Fibroblast of the aortic adventitia (primary cell): ENCODE measurements around the gene MZT2A. TPM values are rescaled to one million over a fixed set of nuclear protein-coding genes. Genes with fewer than 3 reads are reported as not detected.
"Not testable (repeated sequence)": the region's sequence is repeated elsewhere in the genome, so short reads cannot be mapped to it uniquely, and the experiment has no call there.

Experiments
- DNase-seq: peaks from one replicate; pipeline ENCODE4 v3.0.0-alpha.2; 2010; ENCODE audit warnings: low read depth
- H3K4me3 ChIP-seq: 2 replicates; pipeline ENCODE4 v1.5.1; 2011; ENCODE audit warnings: low read depth, mild to moderate bottlenecking, control low read depth, low read length, moderate library complexity
- CTCF ChIP-seq: IDR thresholded peaks from 2 replicates; pipeline ENCODE4 v1.5.1; 2011; ENCODE audit warnings: mild to moderate bottlenecking, low read length, control low read depth, inconsistent platforms; ENCODE audit not compliant: insufficient read depth
- total RNA-seq: library from RNA; depleted of rRNA; stranded (reverse); fragments of >200 nt; gene quantifications from 2 replicates; pipeline ENCODE4 v1.2.3, GENCODE V29; 2012; ENCODE audit warnings: low replicate concordance

Gene MZT2A
- total RNA-seq, 1 donor: 66.8 TPM

- DNase-seq: peak; percentile 6
- peak; percentile 23 for TF ChIP-seq CTCF
- not testable (repeated sequence) for H3K4me3 ChIP-seq
Observed at GRCh38 chr2:131516621-131517020, 24.4 kb upstream of the MZT2A start.

DNA sequence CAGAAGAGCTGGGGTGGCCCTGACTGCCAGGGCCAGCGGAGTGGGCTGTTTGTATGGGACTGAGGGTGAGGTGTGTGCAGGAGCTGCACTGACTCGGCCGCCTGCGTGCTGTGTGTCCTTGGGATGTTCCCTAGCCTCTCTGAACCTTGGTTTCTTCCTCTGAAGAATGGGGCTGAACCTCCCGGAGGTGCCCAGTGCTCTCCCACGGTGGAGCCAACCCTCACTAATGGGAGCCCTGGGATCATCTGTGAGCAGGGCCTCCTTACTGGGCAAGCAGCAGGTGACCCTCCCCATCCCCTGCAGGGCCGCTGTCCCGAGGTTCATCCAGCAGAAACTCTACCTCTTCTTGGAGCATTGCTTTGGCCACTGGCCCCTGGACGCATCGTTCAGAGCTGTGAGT lies 23.8 kb upstream of the MZT2A start:
- DNase-seq: no peak
- no peak for TF ChIP-seq CTCF
- H3K4me3 ChIP-seq: no peak overlapping the region

GRCh38 chr2:131515235-131515634 lies 23.0 kb upstream of the MZT2A start:
- not testable (repeated sequence) for DNase-seq, H3K4me3 ChIP-seq

DNA sequence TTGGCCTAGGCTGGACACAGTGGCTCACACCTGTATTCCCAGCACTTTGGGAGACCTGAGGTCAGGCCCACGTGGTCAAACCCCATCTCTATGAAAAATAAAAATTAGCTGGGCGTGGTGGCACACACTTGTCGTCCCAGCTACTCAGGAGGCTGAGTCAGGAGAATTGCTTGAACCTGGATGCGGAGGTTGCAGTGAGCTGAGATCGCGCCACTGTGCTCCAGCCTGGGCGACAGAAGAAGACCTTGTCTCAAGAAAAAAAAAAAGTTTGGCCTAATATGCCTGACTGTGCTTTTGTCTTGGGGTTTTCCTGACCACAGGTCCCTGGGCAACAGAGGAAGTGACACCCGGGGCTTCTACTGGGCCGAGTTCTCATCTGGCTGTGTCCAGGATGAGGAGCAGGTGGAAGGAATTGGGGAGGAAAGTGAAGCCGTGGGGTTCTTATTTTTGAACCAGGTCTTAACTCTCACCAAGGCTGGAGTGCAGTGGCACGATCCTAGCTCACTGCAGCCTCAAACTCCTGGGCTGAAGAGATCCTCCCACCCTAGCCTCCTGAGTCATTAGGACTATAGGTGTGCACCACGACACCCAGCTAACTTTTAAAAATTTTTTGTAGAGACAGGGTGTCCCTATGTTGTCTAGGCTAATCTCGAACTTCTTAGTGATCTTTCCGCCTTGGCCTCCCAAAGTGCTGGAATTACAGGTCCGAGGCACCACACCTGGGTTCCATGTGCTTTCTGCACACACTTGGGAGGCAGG lies 22.4 kb upstream of the MZT2A start:
- DNase-seq, H3K4me3 ChIP-seq: not testable (repeated sequence)

- not testable (repeated sequence) for DNase-seq
Observed at GRCh38 chr2:131511969-131512870, 20.0 kb upstream of the MZT2A start.

DNA sequence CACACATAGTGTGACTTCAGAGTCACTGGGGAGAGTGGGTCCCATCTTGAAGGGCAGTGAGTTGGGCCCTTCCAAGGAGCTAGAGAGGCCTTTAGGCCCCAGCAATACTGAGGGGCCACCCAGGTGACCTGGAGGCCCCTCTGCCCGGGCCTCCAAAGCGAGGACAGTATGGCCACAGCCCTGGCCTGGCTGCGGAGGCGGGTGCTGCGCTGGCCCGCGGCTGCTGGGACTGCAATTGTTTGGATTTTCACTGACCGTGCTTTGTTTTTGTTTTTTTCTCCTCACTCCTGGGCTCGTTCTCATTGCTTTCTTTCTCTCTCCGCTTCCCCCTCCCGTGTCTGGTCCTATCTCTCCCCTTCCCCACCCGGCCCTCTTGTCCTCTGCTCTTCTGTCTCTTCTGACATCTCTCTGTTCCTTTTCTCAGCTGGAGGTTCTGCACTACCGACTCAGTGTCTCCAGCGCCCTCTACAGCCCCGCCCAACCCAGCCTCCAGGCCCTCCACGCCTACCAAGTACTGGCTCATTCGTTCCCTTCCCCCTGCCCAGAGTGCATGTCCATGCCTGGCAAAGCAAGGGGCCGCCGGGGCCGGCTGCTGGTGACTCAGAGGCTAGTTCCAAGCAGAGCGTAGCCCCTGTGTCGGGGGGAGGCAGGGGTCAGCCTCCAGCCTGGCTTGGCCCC lies 19.2 kb upstream of the MZT2A start:
- not testable (repeated sequence) for DNase-seq, H3K4me3 ChIP-seq

More at GRCh38 chr2:131511969-131512870, 20.0 kb upstream of the MZT2A start:
- H3K4me3 ChIP-seq: not testable (repeated sequence)

GRCh38 chr2:131509615-131510014 lies 17.4 kb upstream of the MZT2A start:
- no peak for TF ChIP-seq CTCF
- DNase-seq: no peak
- H3K4me3 ChIP-seq: no peak overlapping the region

GRCh38 chr2:131504082-131504750 lies 12.0 kb upstream of the MZT2A start:
- not testable (repeated sequence) for H3K4me3 ChIP-seq, DNase-seq

GRCh38 chr2:131503587-131503986 lies 11.4 kb upstream of the MZT2A start:
- not testable (repeated sequence) for DNase-seq, H3K4me3 ChIP-seq

DNA sequence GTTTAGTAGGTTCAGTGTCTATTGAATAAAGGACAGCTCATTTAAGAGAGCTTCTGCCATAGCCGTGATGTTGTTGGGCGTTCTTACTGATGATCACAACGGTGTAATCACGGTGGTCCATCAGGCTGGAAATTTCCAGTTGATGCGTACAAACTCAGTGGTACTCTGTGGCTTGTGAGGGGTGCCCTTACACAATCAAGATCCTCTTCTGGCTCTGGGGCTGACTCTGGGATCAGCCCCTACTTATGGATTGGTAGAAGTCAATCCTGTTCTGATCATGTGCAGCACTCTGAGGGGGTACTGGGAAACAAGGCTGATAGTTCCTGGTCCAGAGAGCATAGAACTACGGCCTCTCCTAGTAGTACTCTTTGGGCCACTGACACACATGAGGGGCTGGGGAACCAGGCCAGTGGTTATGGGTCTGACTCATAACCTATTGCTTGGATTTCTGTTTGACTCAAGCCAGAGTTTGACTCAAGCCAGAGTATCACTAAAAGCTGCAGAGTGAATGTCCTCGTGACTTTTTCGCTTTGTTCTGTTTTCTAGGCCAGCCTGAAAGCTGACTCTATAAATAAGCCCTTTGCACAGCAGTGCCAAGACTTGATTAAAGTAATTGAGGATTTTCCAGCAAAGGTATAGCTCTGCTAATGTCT lies 6.2 kb upstream of the MZT2A start:
- peak; percentile 85 for DNase-seq
- H3K4me3 ChIP-seq: not testable (repeated sequence)

- DNase-seq: not testable (repeated sequence)
Observed at GRCh38 chr2:131495506-131495905, 3.3 kb upstream of the MZT2A start.

More at GRCh38 chr2:131495506-131495905, 3.3 kb upstream of the MZT2A start:
- H3K4me3 ChIP-seq: not testable (repeated sequence)
